WTC11 (cell line): ENCODE measurements around the gene CYCS. TPM values are rescaled to one million over a fixed set of nuclear protein-coding genes. Genes with fewer than 3 reads are reported as not detected.

Experiments used
- ATAC-seq: fragments of 200-7000 bp; cut with Tn5 transposase; 2 replicates; pipeline ENCODE4 v1.10.0; 2021; ENCODE audit warnings: mild to moderate bottlenecking, moderate library complexity
- CTCF ChIA-PET: fragments of 300-600 bp; sonication (Branson Sonifier 250); formaldehyde crosslinking; loops from one replicate; lab custom pipeline; 2021; ENCODE audit warnings: antibody characterized with exemption; lab: Charles Lee
- POLR2A ChIA-PET: fragments of 350-600 bp; sonication (Branson Sonifier 250); formaldehyde crosslinking; loops from one replicate; lab custom pipeline; 2021; ENCODE audit warnings: antibody characterized with exemption; lab: Charles Lee
- DNase-seq: peaks from one replicate; pipeline ENCODE4 v3.0.0; 2021; ENCODE audit warnings: low spot score
- H3K27ac Mint-ChIP-seq: 2 replicates; pipeline ENCODE4 v1.8.0; 2021; ENCODE audit warnings: mixed read lengths
- H3K27me3 Mint-ChIP-seq: 2 replicates; pipeline ENCODE4 v1.8.0; 2021; ENCODE audit warnings: low read depth, mild to moderate bottlenecking, moderate library complexity, mixed read lengths
- H3K36me3 Mint-ChIP-seq: 2 replicates; pipeline ENCODE4 v1.8.0; 2021; ENCODE audit warnings: mixed read lengths
- H3K4me1 Mint-ChIP-seq: 2 replicates; pipeline ENCODE4 v1.8.0; 2022; ENCODE audit warnings: mixed read lengths
- H3K4me3 Mint-ChIP-seq: 2 replicates; pipeline ENCODE4 v1.8.0; 2021; ENCODE audit warnings: mild to moderate bottlenecking, moderate library complexity, mixed read lengths
- H3K9me3 Mint-ChIP-seq: 2 replicates; pipeline ENCODE4 v1.8.0; 2021; ENCODE audit warnings: mixed read lengths
- ATF1 ChIP-seq: sonication (generic); formaldehyde crosslinking; IDR thresholded peaks from 2 replicates; pipeline ENCODE4 v1.8.1; 2023; ENCODE audit warnings: mild to moderate bottlenecking, moderate library complexity, missing genetic modification reagents
- ATF3 ChIP-seq: sonication (generic); formaldehyde crosslinking; conservative IDR thresholded peaks from 2 replicates; pipeline ENCODE4 v1.8.1; 2022; ENCODE audit warnings: mild to moderate bottlenecking, missing genetic modification reagents
- CREM ChIP-seq: sonication (generic); formaldehyde crosslinking; IDR thresholded peaks from 2 replicates; pipeline ENCODE4 v1.8.1; 2022; ENCODE audit warnings: mild to moderate bottlenecking, missing genetic modification reagents, moderate library complexity
- CTCF ChIP-seq: fragments of 200-600 bp; IDR thresholded peaks from 2 replicates; pipeline ENCODE4 v1.8.0; 2022; ENCODE audit warnings: antibody characterized with exemption
- E2F5 ChIP-seq: sonication (generic); formaldehyde crosslinking; IDR thresholded peaks from 2 replicates; pipeline ENCODE4 v1.8.1; 2022; ENCODE audit warnings: mild to moderate bottlenecking, moderate library complexity, missing genetic modification reagents
- FOXJ3 ChIP-seq: sonication (generic); formaldehyde crosslinking; IDR thresholded peaks from 2 replicates; pipeline ENCODE4 v1.9.0; 2021; ENCODE audit warnings: missing genetic modification reagents, mild to moderate bottlenecking, borderline replicate concordance
- GTF2I ChIP-seq: fragments of 250-450 bp; sonication (Bioruptor Pico); conservative IDR thresholded peaks from 2 replicates; pipeline ENCODE4 v1.4.0; 2021; ENCODE audit warnings: mild to moderate bottlenecking
- HMGXB4 ChIP-seq: sonication (generic); formaldehyde crosslinking; IDR thresholded peaks from 2 replicates; pipeline ENCODE4 v1.8.1; 2023; ENCODE audit warnings: mild to moderate bottlenecking, moderate library complexity, missing genetic modification reagents
- IRF2 ChIP-seq: sonication (generic); formaldehyde crosslinking; IDR thresholded peaks from 2 replicates; pipeline ENCODE4 v1.8.0; 2022; ENCODE audit warnings: low read depth, missing genetic modification reagents, borderline replicate concordance
- JAZF1 ChIP-seq: fragments of 250-450 bp; sonication (Bioruptor Pico); IDR thresholded peaks from 2 replicates; pipeline ENCODE4 v1.9.0; 2021; ENCODE audit warnings: moderate library complexity, mild to moderate bottlenecking, inconsistent platforms
- JUN ChIP-seq: sonication (generic); formaldehyde crosslinking; IDR thresholded peaks from 2 replicates; pipeline ENCODE4 v1.8.0; 2023; ENCODE audit warnings: mild to moderate bottlenecking, missing genetic modification reagents
- MLX ChIP-seq: sonication (generic); formaldehyde crosslinking; IDR thresholded peaks from 2 replicates; pipeline ENCODE4 v1.8.1; 2023; ENCODE audit warnings: mild to moderate bottlenecking, missing genetic modification reagents, moderate library complexity
- NR2C2 ChIP-seq: sonication (generic); formaldehyde crosslinking; IDR thresholded peaks from 2 replicates; pipeline ENCODE4 v1.8.0; 2022; ENCODE audit warnings: mild to moderate bottlenecking, missing genetic modification reagents
- RELA ChIP-seq: sonication (generic); formaldehyde crosslinking; IDR thresholded peaks from 2 replicates; pipeline ENCODE4 v1.8.1; 2022; ENCODE audit warnings: missing genetic modification reagents, mild to moderate bottlenecking, borderline replicate concordance
- TP53 ChIP-seq: sonication (generic); formaldehyde crosslinking; IDR thresholded peaks from 2 replicates; pipeline ENCODE4 v1.8.1; 2023; ENCODE audit warnings: mild to moderate bottlenecking, missing genetic modification reagents
- ZNF138 ChIP-seq: sonication (generic); formaldehyde crosslinking; conservative IDR thresholded peaks from 2 replicates; pipeline ENCODE4 v1.8.1; 2022; ENCODE audit warnings: mild to moderate bottlenecking, moderate library complexity, missing genetic modification reagents
- ZNF219 ChIP-seq: sonication (generic); formaldehyde crosslinking; IDR thresholded peaks from 2 replicates; pipeline ENCODE4 v1.8.0; 2023; ENCODE audit warnings: missing genetic modification reagents, mild to moderate bottlenecking, borderline replicate concordance
- ZNF263 ChIP-seq: sonication (generic); formaldehyde crosslinking; IDR thresholded peaks from 2 replicates; pipeline ENCODE4 v1.8.1; 2022; ENCODE audit warnings: low read depth, mild to moderate bottlenecking, moderate library complexity, missing genetic modification reagents
- ZNF423 ChIP-seq: fragments of 250-450 bp; sonication (Bioruptor Pico); IDR thresholded peaks from 2 replicates; pipeline ENCODE4 v2.1.2; 2022; ENCODE audit warnings: mild to moderate bottlenecking, moderate library complexity
- ZNF532 ChIP-seq: fragments of 250-450 bp; sonication (Bioruptor Pico); IDR thresholded peaks from 2 replicates; pipeline ENCODE4 v1.9.0; 2021; ENCODE audit warnings: mild to moderate bottlenecking, borderline replicate concordance
- total RNA-seq: library from RNA; stranded (reverse); gene quantifications from 3 replicates; pipeline ENCODE4 v1.2.3, GENCODE V29; 2021
- TF ChIP-seq, protein P1 (sequence below): sonication (generic); formaldehyde crosslinking; IDR thresholded peaks from 2 replicates; pipeline ENCODE4 v1.8.1; 2022; ENCODE audit warnings: low read depth, mild to moderate bottlenecking, moderate library complexity, missing genetic modification reagents, borderline replicate concordance
- TF ChIP-seq, protein P2 (sequence below): fragments of 250-450 bp; sonication (Bioruptor Pico); IDR thresholded peaks from 2 replicates; pipeline ENCODE4 v1.9.0; 2021; ENCODE audit warnings: mild to moderate bottlenecking

Gene CYCS
- total RNA-seq, 1 experiment from 2014 or later, result 249 TPM

GRCh38 chr7:25171516-25171915 is 46.5 kb upstream of the CYCS start (continued):
- TF ChIP-seq ATF3 (CRISPR knock-in tag) (no peak), JAZF1 (CRISPR knock-in tag) (no peak), HMGXB4 (CRISPR knock-in tag) (no peak), GTF2I (CRISPR knock-in tag) (no peak), ZNF263 (CRISPR knock-in tag) (no peak), ZNF532 (CRISPR knock-in tag) (no peak)
- TF ChIP-seq, all 79 proteins: peak for 0

- CTCF ChIA-PET, result interaction anchor here (0.5 to 2.5 kb wide), 3 partner anchors 9 to 77 kb away, joined by 3 to 19 read pairs (median 4); a partner anchor contains a TSS
- TF ChIP-seq, protein P1, sequence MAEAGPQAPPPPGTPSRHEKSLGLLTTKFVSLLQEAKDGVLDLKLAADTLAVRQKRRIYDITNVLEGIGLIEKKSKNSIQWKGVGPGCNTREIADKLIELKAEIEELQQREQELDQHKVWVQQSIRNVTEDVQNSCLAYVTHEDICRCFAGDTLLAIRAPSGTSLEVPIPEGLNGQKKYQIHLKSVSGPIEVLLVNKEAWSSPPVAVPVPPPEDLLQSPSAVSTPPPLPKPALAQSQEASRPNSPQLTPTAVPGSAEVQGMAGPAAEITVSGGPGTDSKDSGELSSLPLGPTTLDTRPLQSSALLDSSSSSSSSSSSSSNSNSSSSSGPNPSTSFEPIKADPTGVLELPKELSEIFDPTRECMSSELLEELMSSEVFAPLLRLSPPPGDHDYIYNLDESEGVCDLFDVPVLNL (CRISPR knock-in tag), result no peak
- TF ChIP-seq IRF2 (CRISPR knock-in tag) (no peak), TP53 (CRISPR knock-in tag) (no peak), ZNF219 (CRISPR knock-in tag) (no peak), RELA (CRISPR knock-in tag) (no peak), JUN (CRISPR knock-in tag) (no peak), CREM (CRISPR knock-in tag) (no peak), ZNF138 (CRISPR knock-in tag) (no peak), ZNF423 (CRISPR knock-in tag) (no peak), NR2C2 (CRISPR knock-in tag) (no peak), FOXJ3 (CRISPR knock-in tag) (no peak), CTCF (no peak), ATF1 (CRISPR knock-in tag) (no peak), E2F5 (CRISPR knock-in tag) (no peak), MLX (CRISPR knock-in tag) (no peak)
- TF ChIP-seq, protein P2, sequence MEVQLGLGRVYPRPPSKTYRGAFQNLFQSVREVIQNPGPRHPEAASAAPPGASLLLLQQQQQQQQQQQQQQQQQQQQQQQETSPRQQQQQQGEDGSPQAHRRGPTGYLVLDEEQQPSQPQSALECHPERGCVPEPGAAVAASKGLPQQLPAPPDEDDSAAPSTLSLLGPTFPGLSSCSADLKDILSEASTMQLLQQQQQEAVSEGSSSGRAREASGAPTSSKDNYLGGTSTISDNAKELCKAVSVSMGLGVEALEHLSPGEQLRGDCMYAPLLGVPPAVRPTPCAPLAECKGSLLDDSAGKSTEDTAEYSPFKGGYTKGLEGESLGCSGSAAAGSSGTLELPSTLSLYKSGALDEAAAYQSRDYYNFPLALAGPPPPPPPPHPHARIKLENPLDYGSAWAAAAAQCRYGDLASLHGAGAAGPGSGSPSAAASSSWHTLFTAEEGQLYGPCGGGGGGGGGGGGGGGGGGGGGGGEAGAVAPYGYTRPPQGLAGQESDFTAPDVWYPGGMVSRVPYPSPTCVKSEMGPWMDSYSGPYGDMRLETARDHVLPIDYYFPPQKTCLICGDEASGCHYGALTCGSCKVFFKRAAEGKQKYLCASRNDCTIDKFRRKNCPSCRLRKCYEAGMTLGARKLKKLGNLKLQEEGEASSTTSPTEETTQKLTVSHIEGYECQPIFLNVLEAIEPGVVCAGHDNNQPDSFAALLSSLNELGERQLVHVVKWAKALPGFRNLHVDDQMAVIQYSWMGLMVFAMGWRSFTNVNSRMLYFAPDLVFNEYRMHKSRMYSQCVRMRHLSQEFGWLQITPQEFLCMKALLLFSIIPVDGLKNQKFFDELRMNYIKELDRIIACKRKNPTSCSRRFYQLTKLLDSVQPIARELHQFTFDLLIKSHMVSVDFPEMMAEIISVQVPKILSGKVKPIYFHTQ (CRISPR knock-in tag), result no peak
Observed at GRCh38 chr7:25171071-25171470, 46.0 kb upstream of the CYCS start.

More at GRCh38 chr7:25171071-25171470, 46.0 kb upstream of the CYCS start:
- H3K4me3 Mint-ChIP-seq, result no peak overlapping the region
- no peaks in the 10 kb centered on the region; the same call in 1 of the 2 replicates for H3K27me3 Mint-ChIP-seq
- peak; percentile 20; the same call in 1 of the 2 replicates for ATAC-seq
- H3K4me1 Mint-ChIP-seq, result peaks cover 25% of the 10 kb centered on the region
- no peak for DNase-seq
- POLR2A ChIA-PET, result no interaction called here
- peaks cover 8% of the 10 kb centered on the region; the same call in 1 of the 2 replicates for H3K9me3 Mint-ChIP-seq
- no peak overlapping the region for H3K27ac Mint-ChIP-seq
- H3K36me3 Mint-ChIP-seq, result no peaks in the 10 kb centered on the region; the same call in 1 of the 2 replicates
